Adrenal gland (tissue), 12 donors: Measurements from ENCODE around the gene CIRBP. TPM values are rescaled to one million over a fixed set of nuclear protein-coding genes. Genes with fewer than 3 reads are reported as not detected.
"Not testable (repeated sequence)": the region's sequence is repeated elsewhere in the genome, so short reads cannot be mapped to it uniquely, and the experiment has no call there.

Source experiments
- DNase-seq, 7 donors: peaks; one replicate each; pipeline ENCODE4 v3.0.0-alpha.2; 2019 to 2020
- H3K27ac ChIP-seq, 5 donors: fragments of 200-600 bp; sonication (generic) in 4 of 5; 1 replicate in 3 of 5; 2 replicates in 2 of 5; pipeline versions ENCODE4 v1.5.1 to v1.8.0; 2016 to 2020; ENCODE audit warnings: mild to moderate bottlenecking in 1 of 5
- H3K27me3 ChIP-seq: fragments of 200-600 bp; 2 replicates; pipeline ENCODE4 v1.8.0; 2021
- H3K36me3 ChIP-seq, 2 donors: fragments of 200-600 bp; replicated peaks in 1 of 2; 1 replicate in 1 of 2; 2 replicates in 1 of 2; pipeline versions ENCODE4 v1.5.1 to v1.8.0; 2018 to 2022
- H3K4me1 ChIP-seq, 2 donors: fragments of 200-600 bp; replicated peaks in 1 of 2; 1 replicate in 1 of 2; 2 replicates in 1 of 2; pipeline versions ENCODE4 v1.5.1 to v1.8.0; 2018 to 2021
- H3K4me3 ChIP-seq, 4 donors: fragments of 200-600 bp; sonication (generic) in 3 of 4; one replicate each; pipeline ENCODE4 v1.5.1; 2016 to 2018
- H3K9me3 ChIP-seq, 3 donors: fragments of 200-600 bp; sonication (generic) in 1 of 3; replicated peaks in 1 of 3; 1 replicate in 2 of 3; 2 replicates in 1 of 3; pipeline versions ENCODE4 v1.5.1 to v1.8.0; 2016 to 2021
- POLR2A ChIP-seq, 2 donors: fragments of 450-650 bp; IDR thresholded peaks; one replicate each; pipeline ENCODE4 v1.6.1; 2017; ENCODE audit warnings: antibody characterized with exemption in 2 of 2, mild to moderate bottlenecking in 2 of 2, moderate library complexity in 1 of 2
- WGBS, 4 donors: extraction: QIAGEN DNeasy Blood & Tissue Kit in 2 of 4; methylation state at CpG; one replicate each; pipeline versions ENCODE4 v1.1.5 to v1.1.7; 2013 to 2017; 5-methylcytosine and 5-hydroxymethylcytosine counted together
- intact Hi-C, 2 donors: fragments of 100-400 bp; cut with DNase I; formaldehyde crosslinking; loops; one replicate each; pipeline versions ENCODE4 v1.14.1 to v1.15.0; 2022 to 2023
- polyA plus RNA-seq, 3 donors: library from polyadenylated mRNA; stranded (reverse); fragments of 200-250 nt in 2 of 3; fragments of 350-450 nt in 1 of 3; fragmentation: Illumina TruSeq in 1 of 3; extraction: RNeasy Lipid Tissue Mini Kit (QIAGEN cat#74804) in 1 of 3; gene quantifications; one replicate each; pipeline ENCODE4 v1.2.3, GENCODE V29; 2013 to 2014
- total RNA-seq, 9 donors: library from RNA; depleted of rRNA in 4 of 9; stranded (reverse); fragments of >200 nt in 4 of 9; fragments of 120-200 nt in 1 of 9; fragmentation: NEBNext Ultra II Directional in 1 of 9; extraction: Animal tissue kit (Norgen Biotek cat#: 25700) in 1 of 9; gene quantifications; one replicate each; pipeline versions ENCODE4 v1.1.0 to v1.2.4, GENCODE V29; 2013 to 2023
- TF ChIP-seq, protein P1 (sequence below), 6 experiments: fragments of 450-650 bp in 4 of 6; fragments of 200-600 bp in 2 of 6; sonication (generic) in 1 of 6; IDR thresholded peaks; 1 replicate in 5 of 6; 2 replicates in 1 of 6; pipeline versions ENCODE4 v1.5.1 to v1.8.0; 2016 to 2021; ENCODE audit warnings: antibody characterized with exemption in 6 of 6, mild to moderate bottlenecking in 2 of 6, moderate library complexity in 1 of 6
- donor health status: healthy with polysubstance abuse.
- donor health status: Bipolar disorder and iron deficiency.
- donor health status: DM: yes; HTN: yes; CAD: no.
- donor health status: DM: no; HTN: no; CAD: no.
- donor health status: DM: no; HTN: no; CAD: no.
- donor health status: DM: yes; HTN: yes; CAD: no.

Gene CIRBP
- total and polyA plus RNA-seq, 12 donors = 317 to 1,164 (median 685) TPM

DNA sequence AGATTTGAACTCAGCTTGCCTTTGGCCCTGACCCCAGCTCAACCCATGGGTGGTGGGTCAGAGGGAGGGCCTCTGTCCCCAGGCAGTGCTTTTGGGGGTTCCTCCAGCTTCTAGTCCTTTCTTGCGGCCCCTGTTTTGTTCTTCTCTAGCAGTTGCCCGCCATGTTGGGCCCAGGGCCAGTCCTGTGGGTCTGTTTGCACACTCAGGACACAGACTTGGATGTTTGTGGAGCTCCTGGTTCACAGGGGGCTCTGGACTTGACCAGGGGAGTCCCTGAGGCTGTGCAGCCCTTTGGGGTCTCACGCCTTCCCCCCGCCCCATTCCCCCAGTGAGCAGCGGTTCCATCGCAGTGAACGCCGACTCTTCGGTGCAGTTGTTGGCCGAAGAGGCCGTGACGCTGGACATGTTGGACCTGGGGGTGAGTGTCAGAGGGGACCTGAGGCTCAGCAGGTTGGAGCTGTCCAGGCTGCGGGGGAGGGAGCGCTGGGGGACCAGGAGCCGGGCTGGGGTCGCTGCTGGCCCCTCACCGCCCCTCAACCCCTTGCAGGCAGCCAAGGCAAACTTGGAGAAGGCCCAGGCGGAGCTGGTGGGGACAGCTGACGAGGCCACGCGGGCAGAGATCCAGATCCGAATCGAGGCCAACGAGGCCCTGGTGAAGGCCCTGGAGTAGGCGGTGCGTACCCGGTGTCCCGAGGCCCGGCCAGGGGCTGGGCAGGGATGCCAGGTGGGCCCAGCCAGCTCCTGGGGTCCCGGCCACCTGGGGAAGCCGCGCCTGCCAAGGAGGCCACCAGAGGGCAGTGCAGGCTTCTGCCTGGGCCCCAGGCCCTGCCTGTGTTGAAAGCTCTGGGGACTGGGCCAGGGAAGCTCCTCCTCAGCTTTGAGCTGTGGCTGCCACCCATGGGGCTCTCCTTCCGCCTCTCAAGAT is 25.1 kb upstream of the CIRBP start:
- peak; percentile 89 to 94 (median 92) for DNase-seq
- Histone ChIP-seq H3K9me3 (no peaks in the 10 kb centered on the region), H3K27me3 (no peaks in the 10 kb centered on the region), H3K4me3 (peak overlapping the region in 1 of 4 donors; percentile 12), H3K4me1 (peaks cover 60 to 69% of the 10 kb centered on the region in 2 donors), H3K27ac (peak overlapping the region; percentile 61 to 99 (median 93)), H3K36me3 (no peaks in the 10 kb centered on the region)
- TF ChIP-seq POLR2A (IDR thresholded peaks at IDR 0.05) = no peak
- TF ChIP-seq, protein P1, sequence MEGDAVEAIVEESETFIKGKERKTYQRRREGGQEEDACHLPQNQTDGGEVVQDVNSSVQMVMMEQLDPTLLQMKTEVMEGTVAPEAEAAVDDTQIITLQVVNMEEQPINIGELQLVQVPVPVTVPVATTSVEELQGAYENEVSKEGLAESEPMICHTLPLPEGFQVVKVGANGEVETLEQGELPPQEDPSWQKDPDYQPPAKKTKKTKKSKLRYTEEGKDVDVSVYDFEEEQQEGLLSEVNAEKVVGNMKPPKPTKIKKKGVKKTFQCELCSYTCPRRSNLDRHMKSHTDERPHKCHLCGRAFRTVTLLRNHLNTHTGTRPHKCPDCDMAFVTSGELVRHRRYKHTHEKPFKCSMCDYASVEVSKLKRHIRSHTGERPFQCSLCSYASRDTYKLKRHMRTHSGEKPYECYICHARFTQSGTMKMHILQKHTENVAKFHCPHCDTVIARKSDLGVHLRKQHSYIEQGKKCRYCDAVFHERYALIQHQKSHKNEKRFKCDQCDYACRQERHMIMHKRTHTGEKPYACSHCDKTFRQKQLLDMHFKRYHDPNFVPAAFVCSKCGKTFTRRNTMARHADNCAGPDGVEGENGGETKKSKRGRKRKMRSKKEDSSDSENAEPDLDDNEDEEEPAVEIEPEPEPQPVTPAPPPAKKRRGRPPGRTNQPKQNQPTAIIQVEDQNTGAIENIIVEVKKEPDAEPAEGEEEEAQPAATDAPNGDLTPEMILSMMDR (IDR thresholded peaks at IDR 0.05) = peak; percentile 90 to 98 (median 96)
- intact Hi-C loops = loop anchor here (2.0 kb wide), 2 partner anchors 23 to 25 kb away; partner anchors contain the start of gene CIRBP (in 1 of the 2)
- WGBS, 4 donors = 26 to 61% (median 33%) methylated on average over 10 to 33 of the region's 33 CpGs

GRCh38 chr19:1244693-1245451 is 24.3 kb upstream of the CIRBP start:
- Histone ChIP-seq H3K4me1 (peaks cover 60 to 69% of the 10 kb centered on the region in 2 donors), H3K27me3 (no peaks in the 10 kb centered on the region), H3K9me3 (no peaks in the 10 kb centered on the region), H3K36me3 (no peaks in the 10 kb centered on the region), H3K4me3 (peak overlapping the region in 1 of 4 donors; percentile 12), H3K27ac (peak overlapping the region; percentile 61 to 99 (median 93))
- WGBS, 4 donors = 16 to 24% (median 18%) methylated on average over 8 to 31 of the region's 31 CpGs
- TF ChIP-seq POLR2A (IDR thresholded peaks at IDR 0.05) = no peak
- TF ChIP-seq, protein P1 (IDR thresholded peaks at IDR 0.05) = no peak
- intact Hi-C loops = loop anchor here (2.0 kb wide), 2 partner anchors 22 to 24 kb away; partner anchors contain the start of gene CIRBP (in 1 of the 2)
- DNase-seq = peak; percentile 75 to 86 (median 81)

- TF ChIP-seq, protein P1 (IDR thresholded peaks at IDR 0.05) = no peak
- TF ChIP-seq POLR2A (IDR thresholded peaks at IDR 0.05) = peak in 1 of 2 donors; percentile 54
- peak; percentile 75 to 94 (median 87) for DNase-seq
- WGBS, 4 donors = 42 to 58% (median 44%) methylated on average over 13 to 26 of the region's 26 CpGs
- H3K36me3 ChIP-seq = no peaks in the 10 kb centered on the region
- H3K27me3 ChIP-seq = no peaks in the 10 kb centered on the region
- peak overlapping the region in 1 of 4 donors; percentile 12 for H3K4me3 ChIP-seq
- H3K9me3 ChIP-seq = no peaks in the 10 kb centered on the region
- peak overlapping the region; percentile 61 to 99 (median 93) for H3K27ac ChIP-seq
- intact Hi-C loops = loop anchor here (2.0 kb wide), 2 partner anchors 21 to 23 kb away; partner anchors contain the start of gene CIRBP (in 1 of the 2)
- H3K4me1 ChIP-seq = peaks cover 56 to 65% of the 10 kb centered on the region in 2 donors
Measured at GRCh38 chr19:1245494-1246264, 23.5 kb upstream of the CIRBP start.

DNA sequence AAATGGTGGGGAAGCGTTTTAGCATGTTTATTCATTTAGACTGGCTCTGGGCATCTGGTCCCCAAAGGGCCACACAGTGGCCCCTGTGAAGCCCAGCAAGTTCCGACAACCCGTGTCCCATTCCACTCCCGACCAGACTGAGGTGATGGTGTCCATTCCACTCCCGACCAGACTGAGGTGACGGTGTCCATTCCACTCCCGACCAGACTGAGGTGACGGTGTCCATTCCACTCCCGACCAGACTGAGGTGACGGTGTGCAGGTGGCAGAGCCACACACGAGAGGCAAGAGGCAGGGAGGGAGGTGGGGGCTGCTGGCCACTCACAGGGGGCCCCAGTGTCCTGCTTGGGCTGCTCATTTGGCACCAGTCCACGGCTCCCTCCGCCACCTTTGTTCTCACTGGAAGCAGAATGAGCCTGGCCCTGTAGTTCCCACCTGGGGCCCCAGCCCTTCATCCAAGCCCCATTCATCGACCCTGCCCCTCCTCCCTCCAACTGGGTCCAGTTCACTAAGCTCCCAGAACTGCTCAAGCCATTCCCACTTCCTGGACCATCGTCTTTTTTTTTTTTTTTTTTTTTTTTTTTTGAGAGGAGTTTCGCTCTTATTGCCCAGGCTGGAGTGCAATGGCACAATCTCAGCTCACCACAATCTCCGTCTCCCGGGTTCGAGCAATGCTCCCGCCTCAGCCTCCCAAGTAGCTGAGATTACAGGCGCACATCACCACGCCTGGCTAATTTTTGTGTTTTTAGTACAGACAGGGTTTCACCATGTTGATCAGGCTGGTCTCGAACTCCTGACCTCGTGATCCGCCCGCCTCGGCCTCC is 22.7 kb upstream of the CIRBP start:
- H3K4me3 ChIP-seq, H3K36me3 ChIP-seq, intact Hi-C loops, H3K27me3 ChIP-seq, H3K9me3 ChIP-seq: not testable (repeated sequence)
- peaks cover 53 to 58% of the 10 kb centered on the region in 2 donors for H3K4me1 ChIP-seq
- peak overlapping the region; percentile 61 to 99 (median 93) for H3K27ac ChIP-seq
- 68 to 76% (median 71%) methylated on average over 17 to 27 of the region's 27 CpGs for WGBS, 4 donors
- peak in 5 of 7 donors; percentile 60 to 86 (median 68) for DNase-seq
